MM.1S (cell line): Measurements from ENCODE around the gene MME.

ENCODE experiments used
- CTCF ChIP-seq: fragments of 300-600 bp; sonication (generic); IDR thresholded peaks from 2 replicates; pipeline ENCODE4 v1.5.1; 2016; ENCODE audit warnings: antibody characterized with exemption, low read length, mixed read lengths
- EZH2 ChIP-seq: fragments of 300-600 bp; sonication (generic); optimal IDR thresholded peaks from 2 replicates; pipeline ENCODE3; 2017; ENCODE audit warnings: low read depth, mild to moderate bottlenecking, antibody characterized with exemption, low read length, mixed read lengths
- EZH2phosphoT487 ChIP-seq: fragments of 300-600 bp; sonication (generic); IDR thresholded peaks from 2 replicates; pipeline ENCODE4 v1.6.1; 2018; ENCODE audit warnings: antibody characterized with exemption, low read length

GRCh38 chr3:155208183-155208800 is 128.2 kb downstream of the MME start:
- TF ChIP-seq CTCF (no peak), EZH2 (no peak), EZH2phosphoT487 (no peak)
